Measurements from ENCODE around the gene FAM241A.

The FAM241A gene

DNA sequence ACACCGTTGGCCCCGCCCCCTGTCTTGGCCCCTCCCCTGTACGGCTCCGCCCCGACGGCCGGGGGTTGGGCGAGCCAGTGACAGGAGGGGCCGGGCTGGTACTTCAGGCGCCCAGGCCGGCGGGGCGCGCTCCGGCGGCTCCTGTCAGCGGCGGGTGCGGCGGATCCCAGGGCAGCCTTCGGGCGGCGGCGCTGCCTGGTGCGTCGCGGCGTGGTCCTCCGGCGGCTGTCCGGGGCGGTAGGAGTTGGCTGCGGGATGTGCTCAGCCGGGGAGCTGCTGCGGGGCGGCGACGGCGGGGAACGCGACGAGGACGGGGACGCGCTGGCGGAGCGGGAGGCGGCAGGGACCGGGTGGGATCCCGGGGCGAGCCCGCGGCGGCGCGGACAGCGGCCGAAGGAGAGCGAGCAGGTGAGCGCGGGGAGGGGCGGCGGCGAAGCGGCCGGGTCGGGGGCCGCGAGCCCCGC, at the start of gene FAM241A:
Gene FAM241A, plus strand, starts transcription at position 129 of the 464 bp plus-strand sequence. Its CDS starts 127 bp downstream, at position 256.
- ChIA-PET POLR2A (no interaction called here), CTCF (no interaction called here)
- DNase-seq (ENCODE audit: extremely low spot score): peak; percentile 94
- TF ChIP-seq FOXA1 (IDR thresholded peaks at IDR 0.05) (no peak), FOXM1 (IDR thresholded peaks at IDR 0.05; ENCODE audit: borderline replicate concordance) (peak; percentile 40; the same call in 1 of the 2 replicates)

DNA sequence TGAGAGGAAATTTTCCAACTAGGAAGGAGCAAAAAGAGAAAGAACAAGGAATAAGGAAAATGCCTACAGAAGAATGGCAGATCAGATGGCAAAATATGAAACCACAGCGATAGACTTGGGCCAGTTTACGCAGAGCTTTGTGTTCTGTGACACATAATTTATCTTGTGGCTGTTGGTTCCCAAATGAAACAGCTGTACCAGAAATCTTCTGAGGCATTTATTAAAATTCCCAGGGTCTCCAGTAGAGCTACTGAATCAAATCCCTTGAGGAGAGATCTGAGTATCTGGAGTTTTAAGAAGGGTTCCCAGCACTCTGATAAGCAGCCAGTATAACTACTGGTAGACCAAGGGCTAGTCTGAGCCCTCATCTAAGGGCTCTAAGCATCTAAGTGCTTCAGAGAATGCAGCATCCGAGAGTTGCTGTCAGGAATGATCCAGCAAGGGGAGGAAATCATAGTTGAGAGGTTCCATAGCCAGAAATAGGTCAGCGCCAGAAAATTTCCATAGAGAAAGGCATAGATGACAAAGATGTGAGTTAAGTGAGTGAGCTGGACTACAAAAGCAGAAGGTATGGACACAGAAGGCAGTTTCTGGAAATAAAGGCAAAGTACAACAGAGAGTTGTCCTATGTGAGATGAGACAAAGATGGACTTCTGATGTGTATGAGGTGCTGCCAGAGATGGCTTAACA, 46.3 kb upstream of the FAM241A start:
- no peak for DNase-seq (ENCODE audit: extremely low spot score)
- ChIA-PET POLR2A (interaction anchor here (1.4 kb wide), 1 partner anchor 133 kb away, joined by 4 read pairs; the partner anchor contains the start of gene AP1AR), CTCF (interaction anchor here (0.8 to 1.9 kb wide), 6 partner anchors 29 to 233 kb away, joined by 3 to 18 read pairs (median 4); no protein-coding TSS in a partner anchor)
- TF ChIP-seq HDGF (IDR thresholded peaks at IDR 0.05; ENCODE audit: borderline replicate concordance) (no peak), SUZ12 (IDR thresholded peaks at IDR 0.05) (no peak), BHLHE40 (IDR thresholded peaks at IDR 0.05; ENCODE audit: borderline replicate concordance) (no peak), FOXM1 (IDR thresholded peaks at IDR 0.05; ENCODE audit: borderline replicate concordance) (no peak), CTBP1 (IDR thresholded peaks at IDR 0.05; ENCODE audit: borderline replicate concordance) (no peak), ELF4 (IDR thresholded peaks at IDR 0.05) (no peak), TARDBP (IDR thresholded peaks at IDR 0.05) (no peak), FOXK2 (IDR thresholded peaks at IDR 0.05) (no peak), SP1 (IDR thresholded peaks at IDR 0.05) (no peak), NFRKB (IDR thresholded peaks at IDR 0.05) (no peak), ZNF384 (IDR thresholded peaks at IDR 0.05) (no peak), ARNT (IDR thresholded peaks at IDR 0.05) (no peak), L3MBTL2 (conservative IDR thresholded peaks at IDR 0.05) (no peak), FOXA1 (IDR thresholded peaks at IDR 0.05) (no peak), LEF1 (IDR thresholded peaks at IDR 0.05; ENCODE audit: borderline replicate concordance) (no peak)
- TF ChIP-seq, protein P1, sequence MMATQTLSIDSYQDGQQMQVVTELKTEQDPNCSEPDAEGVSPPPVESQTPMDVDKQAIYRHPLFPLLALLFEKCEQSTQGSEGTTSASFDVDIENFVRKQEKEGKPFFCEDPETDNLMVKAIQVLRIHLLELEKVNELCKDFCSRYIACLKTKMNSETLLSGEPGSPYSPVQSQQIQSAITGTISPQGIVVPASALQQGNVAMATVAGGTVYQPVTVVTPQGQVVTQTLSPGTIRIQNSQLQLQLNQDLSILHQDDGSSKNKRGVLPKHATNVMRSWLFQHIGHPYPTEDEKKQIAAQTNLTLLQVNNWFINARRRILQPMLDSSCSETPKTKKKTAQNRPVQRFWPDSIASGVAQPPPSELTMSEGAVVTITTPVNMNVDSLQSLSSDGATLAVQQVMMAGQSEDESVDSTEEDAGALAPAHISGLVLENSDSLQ (IDR thresholded peaks at IDR 0.05): no peak

DNA sequence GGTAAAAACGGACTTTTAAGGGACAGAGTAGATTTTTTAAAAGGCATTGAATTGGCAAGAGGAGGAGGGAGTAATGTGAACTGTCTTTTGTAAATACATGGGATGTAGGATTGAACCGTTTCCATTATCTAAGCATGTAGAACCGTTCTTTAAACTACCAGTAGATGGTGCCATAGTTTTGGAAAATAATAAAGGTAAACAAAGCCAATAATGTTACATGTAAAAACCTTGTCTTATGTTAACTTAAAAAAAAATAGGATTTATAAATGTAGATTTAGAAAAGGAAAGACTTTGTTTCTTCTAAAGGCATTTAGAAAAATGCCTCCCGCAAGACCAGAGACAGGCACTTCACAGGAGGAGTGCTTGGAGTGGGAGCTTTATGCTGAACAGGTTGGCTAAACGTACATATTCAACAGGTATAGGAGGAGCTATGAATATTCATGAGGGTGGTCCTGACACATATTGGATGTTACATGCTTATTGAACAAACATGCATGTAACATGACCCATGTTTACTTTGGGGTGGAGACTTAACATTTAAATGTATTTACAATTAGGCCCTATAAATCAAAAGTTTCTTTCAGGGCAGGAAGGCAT, 45.5 kb upstream of the FAM241A start:
- ChIA-PET POLR2A (interaction anchor here (1.4 kb wide), 1 partner anchor 132 kb away, joined by 4 read pairs; the partner anchor contains the start of gene AP1AR), CTCF (interaction anchor here (0.5 to 1.9 kb wide), 18 partner anchors 9 to 667 kb away, joined by 3 to 18 read pairs (median 4); no protein-coding TSS in a partner anchor)
- peak; percentile 30 for DNase-seq (ENCODE audit: extremely low spot score)
- TF ChIP-seq L3MBTL2 (conservative IDR thresholded peaks at IDR 0.05): no peak
- TF ChIP-seq TARDBP (IDR thresholded peaks at IDR 0.05): no peak
- TF ChIP-seq ARNT (IDR thresholded peaks at IDR 0.05): no peak
- TF ChIP-seq SUZ12 (IDR thresholded peaks at IDR 0.05): no peak
- no peak for TF ChIP-seq LEF1 (IDR thresholded peaks at IDR 0.05; ENCODE audit: borderline replicate concordance)
- TF ChIP-seq FOXK2 (IDR thresholded peaks at IDR 0.05): 0 out of 2 replicates have a peak, but pooled peaks have one; percentile 60
- TF ChIP-seq BHLHE40 (IDR thresholded peaks at IDR 0.05; ENCODE audit: borderline replicate concordance): no peak
- TF ChIP-seq HDGF (IDR thresholded peaks at IDR 0.05; ENCODE audit: borderline replicate concordance): no peak
- no peak for TF ChIP-seq FOXM1 (IDR thresholded peaks at IDR 0.05; ENCODE audit: borderline replicate concordance)
- TF ChIP-seq ELF4 (IDR thresholded peaks at IDR 0.05): no peak
- TF ChIP-seq ZNF384 (IDR thresholded peaks at IDR 0.05): 0 out of 2 replicates have a peak, but pooled peaks have one; percentile 27
- TF ChIP-seq, protein P1 (IDR thresholded peaks at IDR 0.05): no peak
- TF ChIP-seq FOXA1 (IDR thresholded peaks at IDR 0.05): peak; percentile 73
- TF ChIP-seq NFRKB (IDR thresholded peaks at IDR 0.05): no peak
- TF ChIP-seq SP1 (IDR thresholded peaks at IDR 0.05): no peak
- TF ChIP-seq CTBP1 (IDR thresholded peaks at IDR 0.05; ENCODE audit: borderline replicate concordance): no peak

DNA sequence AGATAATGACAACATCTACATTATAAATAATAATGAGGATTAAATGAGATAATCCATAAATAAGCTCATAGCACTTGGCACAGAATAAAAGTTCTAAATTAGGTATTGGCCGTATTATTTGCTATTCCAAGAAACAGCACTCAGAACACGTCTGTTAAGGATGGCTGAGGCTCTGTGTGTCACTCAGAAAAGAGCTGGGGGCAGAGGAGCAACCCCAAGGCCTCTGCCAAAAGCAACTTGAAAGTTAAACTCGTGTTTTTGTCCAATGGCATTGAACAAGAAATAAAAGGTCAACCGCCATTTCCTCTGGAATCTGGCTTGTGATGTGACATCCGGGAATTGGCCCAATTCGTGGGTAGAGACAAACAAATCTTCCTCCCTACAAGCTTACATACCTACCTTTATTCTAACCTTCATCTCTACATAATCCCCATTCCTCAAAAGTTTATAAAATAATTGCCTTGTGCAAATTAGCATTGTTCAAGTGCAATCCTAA, 42.3 kb upstream of the FAM241A start:
- no peak for DNase-seq (ENCODE audit: extremely low spot score)
- ChIA-PET CTCF (interaction anchor here (0.6 kb wide), 1 partner anchor 83 kb away, joined by 3 read pairs; no protein-coding TSS in a partner anchor), POLR2A (no interaction called here)
- TF ChIP-seq BHLHE40 (IDR thresholded peaks at IDR 0.05; ENCODE audit: borderline replicate concordance): no peak
- TF ChIP-seq HDGF (IDR thresholded peaks at IDR 0.05; ENCODE audit: borderline replicate concordance): no peak

DNA sequence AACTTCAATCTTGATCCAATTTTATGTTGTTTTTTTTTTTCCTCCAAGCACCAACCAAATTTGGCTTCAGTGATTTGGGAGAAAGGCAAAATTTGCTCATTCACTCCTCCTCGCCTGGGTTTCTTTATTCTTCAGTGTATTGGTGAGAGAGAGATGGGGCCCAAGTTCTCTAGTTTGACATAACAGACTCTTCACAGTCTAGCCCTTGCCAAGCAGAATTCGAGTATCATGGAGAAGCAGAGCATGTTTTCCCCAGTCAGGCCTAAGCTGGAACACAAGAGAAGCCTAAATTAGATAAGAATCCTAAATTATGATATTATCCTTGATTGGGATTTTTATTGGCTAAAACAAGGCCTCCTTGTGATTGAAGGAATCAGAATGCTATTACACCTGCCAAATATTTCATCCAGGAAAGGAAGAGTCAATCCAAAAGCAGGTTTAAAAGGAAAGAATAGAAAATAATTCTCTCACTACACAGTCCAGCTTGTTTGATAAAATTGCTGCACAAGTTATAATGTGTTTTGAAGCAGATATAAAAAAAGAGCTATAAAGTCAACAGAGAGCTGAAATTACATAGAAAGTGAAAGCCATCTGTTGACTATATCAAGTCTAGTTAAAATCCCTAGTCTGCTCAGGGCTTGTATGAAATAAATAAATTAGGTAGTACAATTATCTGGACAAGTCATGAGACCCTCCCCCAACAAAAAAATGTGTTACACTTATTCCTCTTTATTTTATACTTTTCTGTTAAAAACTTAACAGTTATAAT, 39.9 kb upstream of the FAM241A start:
- TF ChIP-seq ARNT (IDR thresholded peaks at IDR 0.05) (no peak), TARDBP (IDR thresholded peaks at IDR 0.05) (no peak), ELF4 (IDR thresholded peaks at IDR 0.05) (no peak), FOXM1 (IDR thresholded peaks at IDR 0.05; ENCODE audit: borderline replicate concordance) (no peak), BHLHE40 (IDR thresholded peaks at IDR 0.05; ENCODE audit: borderline replicate concordance) (no peak), CTBP1 (IDR thresholded peaks at IDR 0.05; ENCODE audit: borderline replicate concordance) (no peak), HDGF (IDR thresholded peaks at IDR 0.05; ENCODE audit: borderline replicate concordance) (no peak)
- TF ChIP-seq, protein P1 (IDR thresholded peaks at IDR 0.05): no peak
- no peak for DNase-seq (ENCODE audit: extremely low spot score)
- CTCF ChIA-PET: no interaction called here
- POLR2A ChIA-PET: no interaction called here
